HepG2 (cell line): ENCODE measurements around the gene SLC4A7. TPM values are rescaled to one million over a fixed set of nuclear protein-coding genes. Genes with fewer than 3 reads are reported as not detected.

Experiments
- CREB3 ChIP-seq: sonication (generic); formaldehyde crosslinking; IDR thresholded peaks from 2 replicates; pipeline ENCODE4 v1.5.0; 2020; ENCODE audit warnings: missing genetic modification reagents
- HMGXB4 ChIP-seq, 2 experiments: sonication (generic) in 1 of 2; formaldehyde crosslinking in 1 of 2; IDR thresholded peaks; 2 replicates each; pipeline versions ENCODE4 v1.4.0 to v1.6.1; 2018 to 2020; ENCODE audit warnings: missing genetic modification reagents in 2 of 2, borderline replicate concordance in 1 of 2, low read depth in 1 of 2, mild to moderate bottlenecking in 1 of 2, missing biosample characterization in 1 of 2
- HOXA7 ChIP-seq: sonication (generic); formaldehyde crosslinking; IDR thresholded peaks from 2 replicates; pipeline ENCODE4 v1.8.1; 2022; ENCODE audit warnings: mild to moderate bottlenecking, missing genetic modification reagents, moderate library complexity
- IRF1 ChIP-seq: sonication (generic); formaldehyde crosslinking; IDR thresholded peaks from 2 replicates; pipeline ENCODE4 v1.4.0; 2020; ENCODE audit warnings: low read depth, mild to moderate bottlenecking, missing genetic modification reagents
- ISL2 ChIP-seq: sonication (generic); formaldehyde crosslinking; IDR thresholded peaks from 2 replicates; pipeline ENCODE4 v1.5.0; 2020; ENCODE audit warnings: missing genetic modification reagents
- KLF11 ChIP-seq: IDR thresholded peaks from 2 replicates; pipeline ENCODE4 v1.6.1; 2016; ENCODE audit warnings: missing compliant biosample characterization
- LCORL ChIP-seq, 2 experiments: fragments of 450-650 bp in 1 of 2; sonication (generic) in 1 of 2; formaldehyde crosslinking in 1 of 2; IDR thresholded peaks; 2 replicates each; pipeline versions ENCODE4 v1.5.0 to v1.6.1; 2017 to 2020; ENCODE audit warnings: antibody characterized with exemption in 1 of 2, missing genetic modification reagents in 1 of 2
- NFATC3 ChIP-seq: sonication (generic); formaldehyde crosslinking; IDR thresholded peaks from 2 replicates; pipeline ENCODE4 v1.5.1; 2020; ENCODE audit warnings: mild to moderate bottlenecking, missing genetic modification reagents
- NR2F1 ChIP-seq, 2 experiments: fragments of 450-650 bp in 1 of 2; formaldehyde crosslinking in 1 of 2; IDR thresholded peaks; 2 replicates each; pipeline versions ENCODE4 v1.5.0 to v1.6.1; 2016 to 2020; ENCODE audit warnings: mild to moderate bottlenecking in 1 of 2, missing compliant biosample characterization in 1 of 2, missing genetic modification reagents in 1 of 2, moderate library complexity in 1 of 2
- NR3C1 ChIP-seq: sonication (generic); formaldehyde crosslinking; IDR thresholded peaks from 2 replicates; pipeline ENCODE4 v1.4.0; 2020; ENCODE audit warnings: missing genetic modification reagents
- POLR2G ChIP-seq: fragments of 200-400 bp; formaldehyde crosslinking; IDR thresholded peaks from 2 replicates; pipeline ENCODE4 v1.6.1; 2018; ENCODE audit warnings: mild to moderate bottlenecking, low read depth, low read length, moderate library complexity
- PRPF4 ChIP-seq: fragments of 200-400 bp; formaldehyde crosslinking; IDR thresholded peaks from 2 replicates; pipeline ENCODE4 v1.6.1; 2016; ENCODE audit warnings: low read length, low read depth; ENCODE audit not compliant: poor library complexity, severe bottlenecking
- SAP130 ChIP-seq: IDR thresholded peaks from 2 replicates; pipeline ENCODE4 v1.6.1; 2016; ENCODE audit warnings: low read depth
- ZBTB44 ChIP-seq: sonication (generic); formaldehyde crosslinking; IDR thresholded peaks from 2 replicates; pipeline ENCODE4 v1.4.0; 2020; ENCODE audit warnings: missing genetic modification reagents
- ZBTB7A ChIP-seq: sonication (generic); formaldehyde crosslinking; IDR thresholded peaks from 2 replicates; pipeline ENCODE4 v1.8.0; 2022; ENCODE audit warnings: mild to moderate bottlenecking, missing genetic modification reagents
- ZNF124 ChIP-seq: sonication (generic); formaldehyde crosslinking; IDR thresholded peaks from 2 replicates; pipeline ENCODE4 v1.4.0; 2020; ENCODE audit warnings: missing genetic modification reagents
- ZNF20 ChIP-seq: sonication (generic); formaldehyde crosslinking; IDR thresholded peaks from 2 replicates; pipeline ENCODE4 v1.4.0; 2020; ENCODE audit warnings: mild to moderate bottlenecking, moderate library complexity, missing genetic modification reagents
- ZNF546 ChIP-seq: sonication (generic); formaldehyde crosslinking; conservative IDR thresholded peaks from 2 replicates; pipeline ENCODE4 v1.8.1; 2023; ENCODE audit warnings: mild to moderate bottlenecking, missing genetic modification reagents
- ZNF564 ChIP-seq: sonication (generic); formaldehyde crosslinking; IDR thresholded peaks from 2 replicates; pipeline ENCODE4 v1.8.1; 2023; ENCODE audit warnings: mild to moderate bottlenecking, missing genetic modification reagents
- ZNF598 ChIP-seq: sonication (generic); formaldehyde crosslinking; IDR thresholded peaks from 2 replicates; pipeline ENCODE4 v1.5.1; 2020; ENCODE audit warnings: mild to moderate bottlenecking, missing genetic modification reagents, borderline replicate concordance
- ZNF724P ChIP-seq: sonication (generic); formaldehyde crosslinking; IDR thresholded peaks from 2 replicates; pipeline ENCODE4 v1.8.0; 2022; ENCODE audit warnings: missing genetic modification reagents, borderline replicate concordance
- ZNF790 ChIP-seq: sonication (generic); formaldehyde crosslinking; IDR thresholded peaks from 2 replicates; pipeline ENCODE4 v1.8.0; 2022; ENCODE audit warnings: missing genetic modification reagents, mild to moderate bottlenecking, borderline replicate concordance
- ZNF891 ChIP-seq: sonication (generic); formaldehyde crosslinking; IDR thresholded peaks from 2 replicates; pipeline ENCODE4 v1.5.0; 2020; ENCODE audit warnings: mild to moderate bottlenecking, missing genetic modification reagents
- ZSCAN25 ChIP-seq: sonication (generic); formaldehyde crosslinking; IDR thresholded peaks from 2 replicates; pipeline ENCODE4 v1.8.0; 2022; ENCODE audit warnings: mild to moderate bottlenecking, missing genetic modification reagents
- polyA plus RNA-seq, 8 experiments: library from polyadenylated mRNA; depleted of rRNA in 3 of 8; stranded (reverse) in 7 of 8; unstranded in 1 of 8; fragments of >200 nt; fragmentation: Illumina TruSeq in 4 of 8; extraction: Trizol in 4 of 8; gene quantifications; 2 replicates each; pipeline versions ENCODE4 v1.2.1 to v1.2.3, GENCODE V29; 2011 to 2016; ENCODE audit warnings: low read depth in 4 of 8, missing spikeins in 1 of 8, mixed read lengths in 1 of 8; ENCODE audit not compliant: insufficient read depth in 1 of 8
- total RNA-seq, 5 experiments: library from RNA; depleted of rRNA; stranded (reverse); fragments of >200 nt; fragmentation: Illumina TruSeq; extraction: Trizol; gene quantifications; 2 replicates each; pipeline ENCODE4 v1.2.3, GENCODE V29; 2016; ENCODE audit warnings: low read depth in 1 of 5

SLC4A7 gene
- total and polyA plus RNA-seq, 2 of the 13 experiments (the other 11 are each of a cell fraction or from before 2014, with no cell fraction given) = 16.4 to 43.8 TPM

GRCh38 chr3:27483117-27484014 lies 818 bp downstream of the SLC4A7 start (continued):
- TF ChIP-seq ISL2 (CRISPR knock-in tag) = no peak
- no peak for TF ChIP-seq ZNF790 (CRISPR knock-in tag)
- TF ChIP-seq ZNF564 = no peak
- no peak for TF ChIP-seq NR3C1 (CRISPR knock-in tag)
- no peak for TF ChIP-seq ZBTB7A (CRISPR knock-in tag)
- TF ChIP-seq SAP130 (CRISPR knock-in tag) = peak; percentile 62
- TF ChIP-seq HOXA7 = no peak
- peak; percentile 33; the same call in 1 of the 2 replicates for TF ChIP-seq POLR2G
- no peak for TF ChIP-seq NR2F1 (CRISPR knock-in tag; IDR thresholded peaks at IDR 0.05)
- TF ChIP-seq ZBTB44 (CRISPR knock-in tag) = no peak
- TF ChIP-seq PRPF4 = no peak
- no peak for TF ChIP-seq KLF11
- TF ChIP-seq ZNF20 (CRISPR knock-in tag) = no peak
- TF ChIP-seq ZNF724P (CRISPR knock-in tag) = 0 out of 2 replicates have a peak, but pooled peaks have one; percentile 23
- peak; percentile 35; the same call in 1 of the 2 replicates for TF ChIP-seq ZSCAN25
- 0 out of 2 replicates have a peak, but pooled peaks have one; percentile 52 for TF ChIP-seq ZNF891 (CRISPR knock-in tag)
- TF ChIP-seq NFATC3 (CRISPR knock-in tag) = no peak
- no peak; the same call in 1 of the 2 replicates for TF ChIP-seq ZNF598
- TF ChIP-seq CREB3 (CRISPR knock-in tag) = no peak
- no peak for TF ChIP-seq LCORL (IDR thresholded peaks at IDR 0.05)
- TF ChIP-seq LCORL (CRISPR knock-in tag; IDR thresholded peaks at IDR 0.05) = no peak
- 0 out of 2 replicates have a peak, but pooled peaks have one; percentile 36 for TF ChIP-seq ZNF124 (CRISPR knock-in tag)
- TF ChIP-seq ZNF546 (CRISPR knock-in tag) = no peak
- no peak for TF ChIP-seq IRF1 (CRISPR knock-in tag)
- TF ChIP-seq HMGXB4 (CRISPR knock-in tag; IDR thresholded peaks at IDR 0.05; ENCODE audit: borderline replicate concordance in 1 of 2, low read depth in 1 of 2) = peak in 1 of 2 experiments; percentile 46; a peak in 1 of 4 replicates
